Mesothelial cell of epicardium (in vitro differentiated cells): ENCODE results near the gene NTM. TPM values are rescaled to one million over a fixed set of nuclear protein-coding genes. Genes with fewer than 3 reads are reported as not detected.

Source experiments
- DNase-seq, 2 experiments: peaks; one replicate each; pipeline ENCODE4 v3.0.0; 2021; ENCODE audit warnings: low spot score in 2 of 2; ENCODE audit not compliant: unreplicated experiment in 2 of 2
- H3K27ac Mint-ChIP-seq: 2 replicates; pipeline ENCODE4 v1.8.0; 2021; ENCODE audit warnings: mixed read lengths
- H3K27me3 Mint-ChIP-seq: 2 replicates; pipeline ENCODE4 v1.8.0; 2021; ENCODE audit warnings: low read depth, mixed read lengths
- H3K36me3 Mint-ChIP-seq: 2 replicates; pipeline ENCODE4 v1.8.0; 2021; ENCODE audit warnings: mixed read lengths
- H3K4me1 Mint-ChIP-seq: 2 replicates; pipeline ENCODE4 v1.8.0; 2021; ENCODE audit warnings: mixed read lengths
- H3K4me3 Mint-ChIP-seq: 2 replicates; pipeline ENCODE4 v1.8.0; 2021; ENCODE audit warnings: mild to moderate bottlenecking, moderate library complexity, mixed read lengths
- H3K9me3 Mint-ChIP-seq: 2 replicates; pipeline ENCODE4 v1.8.0; 2021; ENCODE audit warnings: mixed read lengths
- total RNA-seq: library from RNA; stranded (reverse); gene quantifications from 3 replicates; pipeline ENCODE4 v1.2.1, GENCODE V29; 2021
- TF ChIP-seq, protein P1 (sequence below): fragments of 200-600 bp; sonication (generic); IDR thresholded peaks from one replicate; pipeline ENCODE4 v1.5.0; 2021; ENCODE audit warnings: antibody characterized with exemption; ENCODE audit not compliant: unreplicated experiment

NTM gene
- total RNA-seq, 1 donor from 2014 or later: 3.9 TPM

DNA sequence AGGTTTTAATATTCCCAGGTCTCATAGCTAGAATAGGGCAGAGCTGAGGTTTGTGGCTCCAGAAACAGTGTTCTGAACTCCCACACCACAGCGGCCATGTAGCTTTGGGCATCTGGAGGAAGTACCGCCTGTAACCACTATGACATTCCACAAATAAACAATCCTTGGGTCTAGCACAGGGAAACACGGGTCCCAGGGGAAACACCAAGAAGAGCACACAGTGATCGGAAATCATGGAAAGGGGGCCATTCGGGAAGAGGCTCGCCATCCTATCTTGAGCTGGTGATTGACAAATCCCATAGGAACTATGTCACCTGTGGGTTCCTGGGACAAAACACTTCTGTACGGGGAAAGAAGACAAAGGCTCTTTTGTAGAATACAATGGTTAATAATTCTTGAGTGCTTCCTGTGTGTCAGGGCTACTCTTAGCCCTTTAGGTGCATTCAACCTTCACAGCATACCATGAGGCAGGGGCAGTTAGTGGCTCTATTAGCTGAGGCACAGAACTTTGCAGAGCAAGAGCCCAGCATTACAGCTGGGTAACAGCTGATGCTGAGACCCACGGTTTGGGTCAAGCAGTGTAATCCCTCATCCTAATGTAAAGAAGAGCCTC is 514.2 kb downstream of the NTM start:
- Mint-ChIP-seq H3K36me3 (no peaks in the 10 kb centered on the region), H3K4me3 (no peak overlapping the region), H3K27me3 (peaks cover 83% of the 10 kb centered on the region), H3K27ac (no peak overlapping the region), H3K4me1 (peaks cover 2% of the 10 kb centered on the region), H3K9me3 (no peaks in the 10 kb centered on the region)
- DNase-seq: no peak
- TF ChIP-seq, protein P1, sequence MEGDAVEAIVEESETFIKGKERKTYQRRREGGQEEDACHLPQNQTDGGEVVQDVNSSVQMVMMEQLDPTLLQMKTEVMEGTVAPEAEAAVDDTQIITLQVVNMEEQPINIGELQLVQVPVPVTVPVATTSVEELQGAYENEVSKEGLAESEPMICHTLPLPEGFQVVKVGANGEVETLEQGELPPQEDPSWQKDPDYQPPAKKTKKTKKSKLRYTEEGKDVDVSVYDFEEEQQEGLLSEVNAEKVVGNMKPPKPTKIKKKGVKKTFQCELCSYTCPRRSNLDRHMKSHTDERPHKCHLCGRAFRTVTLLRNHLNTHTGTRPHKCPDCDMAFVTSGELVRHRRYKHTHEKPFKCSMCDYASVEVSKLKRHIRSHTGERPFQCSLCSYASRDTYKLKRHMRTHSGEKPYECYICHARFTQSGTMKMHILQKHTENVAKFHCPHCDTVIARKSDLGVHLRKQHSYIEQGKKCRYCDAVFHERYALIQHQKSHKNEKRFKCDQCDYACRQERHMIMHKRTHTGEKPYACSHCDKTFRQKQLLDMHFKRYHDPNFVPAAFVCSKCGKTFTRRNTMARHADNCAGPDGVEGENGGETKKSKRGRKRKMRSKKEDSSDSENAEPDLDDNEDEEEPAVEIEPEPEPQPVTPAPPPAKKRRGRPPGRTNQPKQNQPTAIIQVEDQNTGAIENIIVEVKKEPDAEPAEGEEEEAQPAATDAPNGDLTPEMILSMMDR: no peak

DNA sequence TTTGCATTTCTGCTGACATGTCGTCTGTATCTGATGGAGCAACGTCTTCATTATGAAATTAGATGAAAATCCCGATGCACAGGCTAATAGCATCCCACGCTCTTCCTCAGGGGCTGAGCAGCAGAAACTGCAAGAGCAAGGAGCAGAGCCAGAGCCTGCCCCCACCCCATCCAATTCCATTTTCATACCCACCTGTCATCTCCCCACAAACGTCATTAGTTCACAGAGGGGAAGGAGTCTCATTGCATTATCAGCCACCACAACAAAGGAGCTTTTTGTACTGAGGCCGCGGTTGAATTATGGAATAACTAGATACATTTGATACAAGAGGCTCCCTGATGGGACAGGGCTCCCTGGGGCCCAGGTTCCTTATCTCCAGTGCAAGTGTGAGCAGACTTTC is 515.0 kb downstream of the NTM start:
- H3K27me3 Mint-ChIP-seq: peaks cover 75% of the 10 kb centered on the region
- no peak overlapping the region for H3K4me3 Mint-ChIP-seq
- peaks cover 2% of the 10 kb centered on the region for H3K4me1 Mint-ChIP-seq
- H3K9me3 Mint-ChIP-seq: no peaks in the 10 kb centered on the region
- H3K27ac Mint-ChIP-seq: no peak overlapping the region
- no peaks in the 10 kb centered on the region for H3K36me3 Mint-ChIP-seq
- TF ChIP-seq, protein P1: no peak
- no peak for DNase-seq

DNA sequence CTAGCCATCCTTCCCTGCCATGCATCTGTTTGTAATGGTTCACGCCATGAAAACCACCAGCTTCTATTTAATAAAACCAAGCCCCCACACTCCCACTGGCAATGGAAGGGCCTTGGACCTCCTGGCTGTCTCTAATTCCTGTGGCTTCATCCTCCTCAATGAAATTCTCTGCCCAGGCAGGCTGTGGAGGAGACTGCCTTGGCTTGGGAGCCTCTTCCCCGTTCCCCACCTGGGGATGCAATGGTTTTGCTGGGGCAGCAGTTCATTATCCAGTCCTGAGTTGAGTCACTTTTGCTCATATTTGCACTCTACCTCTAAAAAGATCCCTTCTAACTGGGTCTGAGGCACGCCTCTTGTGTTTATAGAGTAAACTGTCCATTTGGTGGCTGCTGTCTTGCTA is 515.8 kb downstream of the NTM start:
- no peak for DNase-seq
- TF ChIP-seq, protein P1: no peak
- Mint-ChIP-seq H3K4me1 (peaks cover 2% of the 10 kb centered on the region), H3K27me3 (peaks cover 67% of the 10 kb centered on the region), H3K36me3 (no peaks in the 10 kb centered on the region), H3K4me3 (no peak overlapping the region), H3K9me3 (no peaks in the 10 kb centered on the region), H3K27ac (no peak overlapping the region)

DNA sequence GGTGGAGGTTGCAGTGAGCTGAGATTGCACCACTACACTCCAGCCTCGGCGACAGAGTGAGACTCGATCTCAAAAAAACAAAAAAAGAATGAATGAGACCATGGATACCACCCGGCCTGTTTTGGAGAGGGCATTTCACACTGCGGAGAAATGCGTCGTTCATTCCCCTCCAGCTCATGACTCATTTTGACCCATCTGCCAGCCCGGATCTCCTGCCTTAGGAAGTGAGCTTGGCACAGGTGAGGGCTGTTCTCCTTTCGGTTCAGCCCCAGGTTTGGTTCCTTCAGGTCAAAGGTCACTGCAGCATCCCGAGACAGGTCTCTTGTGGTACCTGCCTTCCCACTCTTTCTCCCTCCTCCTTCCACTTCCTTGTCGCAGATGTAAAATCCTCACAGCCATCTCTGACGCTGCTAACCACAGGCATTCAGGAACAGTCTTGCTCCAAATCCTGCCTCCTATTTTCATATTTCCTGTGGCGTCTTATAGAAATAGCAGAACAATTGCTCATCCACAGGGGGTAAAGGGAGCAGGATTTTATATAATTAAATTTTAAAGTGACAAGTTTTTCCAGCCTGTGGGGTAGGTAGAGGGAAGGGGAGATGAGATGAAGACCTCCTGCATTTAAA is 517.9 kb downstream of the NTM start:
- no peaks in the 10 kb centered on the region for H3K9me3 Mint-ChIP-seq
- H3K4me1 Mint-ChIP-seq: peaks cover 2% of the 10 kb centered on the region
- H3K4me3 Mint-ChIP-seq: no peak overlapping the region
- no peak overlapping the region for H3K27ac Mint-ChIP-seq
- peaks cover 48% of the 10 kb centered on the region for H3K27me3 Mint-ChIP-seq
- no peaks in the 10 kb centered on the region for H3K36me3 Mint-ChIP-seq
- no peak for DNase-seq
- TF ChIP-seq, protein P1: no peak

DNA sequence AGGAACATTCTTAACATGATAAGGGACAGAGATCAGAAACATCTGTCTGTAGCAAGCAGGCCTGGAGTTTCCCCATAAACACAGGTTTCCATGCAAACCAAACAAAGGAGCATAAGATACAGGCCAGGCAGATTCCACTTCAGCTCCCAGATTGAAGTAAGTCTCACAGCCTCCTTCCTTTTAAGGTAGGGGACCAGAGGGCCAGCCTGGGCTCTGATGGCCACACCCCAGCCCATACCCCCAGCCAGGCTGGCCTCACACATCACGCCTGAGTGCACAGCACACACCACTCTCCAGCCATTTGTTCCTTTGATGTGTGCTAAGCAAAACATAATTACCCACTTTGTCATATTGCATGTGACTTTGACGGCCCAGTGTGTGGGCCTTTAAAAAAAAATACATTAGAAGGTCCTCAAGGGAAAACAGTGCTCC is 518.7 kb downstream of the NTM start:
- DNase-seq: no peak
- no peaks in the 10 kb centered on the region for H3K36me3 Mint-ChIP-seq
- H3K9me3 Mint-ChIP-seq: no peaks in the 10 kb centered on the region
- TF ChIP-seq, protein P1: no peak
- H3K27me3 Mint-ChIP-seq: peaks cover 42% of the 10 kb centered on the region
- no peak overlapping the region for H3K27ac Mint-ChIP-seq
- H3K4me3 Mint-ChIP-seq: no peak overlapping the region
- H3K4me1 Mint-ChIP-seq: peaks cover 2% of the 10 kb centered on the region
